Endothelial cell of umbilical vein (primary cell): ENCODE data around the gene ARHGEF28. TPM values are rescaled to one million over a fixed set of nuclear protein-coding genes. Genes with fewer than 3 reads are reported as not detected.

Experiments
- BruUV-seq: library from RNA; stranded (reverse); fragments of 400-500 nt; replicated peaks from 2 replicates; lab custom pipeline; 2021; lab: Mats Ljungman, UMichigan
- CTCF ChIA-PET: fragments of 300-600, 350-600 bp; sonication (Branson Sonifier 250); formaldehyde crosslinking; loops from one replicate; lab custom pipeline; 2021; ENCODE audit warnings: antibody characterized with exemption, inconsistent platforms; lab: Charles Lee
- POLR2A ChIA-PET: fragments of 300-600, 350-600 bp; sonication (Branson Sonifier 250); formaldehyde crosslinking; loops from one replicate; lab custom pipeline; 2021; ENCODE audit warnings: antibody characterized with exemption, inconsistent platforms; lab: Charles Lee
- DNase-seq: peaks from one replicate; pipeline ENCODE4 v3.0.0-alpha.2; 2011; ENCODE audit warnings: low read depth, low spot score
- FAIRE-seq: peaks from 2 replicates; lab custom pipeline; 2011; peaks lifted over from hg19 to GRCh38; lab: Jason Lieb, UNC
- H2AFZ ChIP-seq: 2 replicates; pipeline ENCODE4 v1.6.0; 2012; ENCODE audit warnings: low read depth, low read length, control low read depth, inconsistent platforms
- H3K27ac ChIP-seq: 2 replicates; pipeline ENCODE4 v1.5.1; 2011; ENCODE audit warnings: low read depth, mild to moderate bottlenecking, control low read depth, low read length, moderate library complexity; ENCODE audit not compliant: insufficient read depth
- H3K27me3 ChIP-seq, 2 experiments: 2 replicates each; pipeline versions ENCODE4 v1.6.0 to v1.6.1; 2011; ENCODE audit warnings: low read length in 2 of 2, mixed read lengths in 1 of 2; ENCODE audit not compliant: control insufficient read depth in 2 of 2, insufficient read depth in 2 of 2
- H3K36me3 ChIP-seq, 2 experiments: 2 replicates in 1 of 2; 3 replicates in 1 of 2; pipeline ENCODE4 v1.5.1; 2011; ENCODE audit warnings: low read length in 2 of 2, mild to moderate bottlenecking in 1 of 2, moderate library complexity in 1 of 2; ENCODE audit not compliant: control insufficient read depth in 2 of 2, insufficient read depth in 2 of 2; ENCODE audit errors: extremely low read depth in 1 of 2
- H3K4me1 ChIP-seq: 3 replicates; pipeline ENCODE4 v1.5.1; 2011; ENCODE audit warnings: mild to moderate bottlenecking, low read length; ENCODE audit not compliant: control insufficient read depth, insufficient read depth; ENCODE audit errors: extremely low read depth
- H3K4me2 ChIP-seq: 2 replicates; pipeline ENCODE4 v1.6.1; 2011; ENCODE audit warnings: low read length, control low read depth, mixed read lengths; ENCODE audit not compliant: insufficient read depth
- H3K4me3 ChIP-seq, 3 experiments: fragments of 200-600 bp in 1 of 3; sonication (generic), shearing (Covaris generic) in 1 of 3; replicated peaks in 1 of 3; 2 replicates each; pipeline ENCODE4 v1.5.1; 2011 to 2016; ENCODE audit warnings: control low read depth in 3 of 3, low read length in 3 of 3, mild to moderate bottlenecking in 2 of 3, inconsistent platforms in 1 of 3, low read depth in 1 of 3, moderate library complexity in 1 of 3; ENCODE audit not compliant: insufficient read depth in 1 of 3
- H3K79me2 ChIP-seq: 2 replicates; pipeline ENCODE4 v1.6.0; 2012; ENCODE audit warnings: low read length, inconsistent platforms; ENCODE audit not compliant: control insufficient read depth, insufficient read depth
- H3K9ac ChIP-seq: replicated peaks from 2 replicates; pipeline ENCODE3; 2011; ENCODE audit warnings: low read length, control low read depth; ENCODE audit not compliant: insufficient read depth; ENCODE audit errors: extremely low read depth
- H3K9me1 ChIP-seq: replicated peaks from 3 replicates; pipeline ENCODE4 v1.6.0; 2011; ENCODE audit warnings: mild to moderate bottlenecking, low read length; ENCODE audit not compliant: control insufficient read depth, insufficient read depth; ENCODE audit errors: extremely low read depth
- H3K9me3 ChIP-seq: replicated peaks from 2 replicates; pipeline ENCODE4 v1.5.1; 2012; ENCODE audit warnings: low read length, inconsistent platforms; ENCODE audit not compliant: control insufficient read depth, insufficient read depth
- H4K20me1 ChIP-seq: replicated peaks from 2 replicates; pipeline ENCODE3; 2011; ENCODE audit warnings: mild to moderate bottlenecking, low read length; ENCODE audit not compliant: control insufficient read depth, insufficient read depth; ENCODE audit errors: extremely low read depth
- CTCF ChIP-seq, 2 donors: IDR thresholded peaks; 1 replicate in 1 of 2; 2 replicates in 1 of 2; pipeline ENCODE4 v1.5.1; 2011; ENCODE audit warnings: low read length in 2 of 2, mild to moderate bottlenecking in 2 of 2, moderate library complexity in 2 of 2, control low read depth in 1 of 2, inconsistent platforms in 1 of 2, low read depth in 1 of 2; ENCODE audit not compliant: insufficient read depth in 1 of 2; ENCODE audit errors: extremely low read depth in 1 of 2
- EZH2 ChIP-seq: IDR thresholded peaks from 2 replicates; pipeline ENCODE4 v1.6.1; 2012; ENCODE audit warnings: borderline replicate concordance, low read depth, mild to moderate bottlenecking, moderate library complexity, low read length, inconsistent platforms; ENCODE audit not compliant: severe bottlenecking
- FOS ChIP-seq: IDR thresholded peaks from 2 replicates; pipeline ENCODE4 v1.6.1; 2011; ENCODE audit warnings: mild to moderate bottlenecking, low read length, moderate library complexity, borderline replicate concordance; ENCODE audit not compliant: insufficient read depth
- GATA2 ChIP-seq: IDR thresholded peaks from 2 replicates; pipeline ENCODE4 v1.7.0; 2011; ENCODE audit warnings: low read depth, mild to moderate bottlenecking, moderate library complexity, mixed read lengths, low read length; ENCODE audit not compliant: insufficient read length, insufficient read depth
- JUN ChIP-seq: IDR thresholded peaks from 2 replicates; pipeline ENCODE4 v1.6.1; 2011; ENCODE audit warnings: borderline replicate concordance, low read depth; ENCODE audit not compliant: insufficient read length, insufficient read depth
- MYC ChIP-seq: IDR thresholded peaks from one replicate; pipeline ENCODE4 v1.6.1; 2011; ENCODE audit warnings: mild to moderate bottlenecking, low read depth, low read length
- POLR2AphosphoS5 ChIP-seq: IDR thresholded peaks from 2 replicates; pipeline ENCODE4 v1.6.1; 2012; ENCODE audit warnings: low read depth, mild to moderate bottlenecking, control low read depth, low read length, moderate library complexity; ENCODE audit not compliant: insufficient read depth
- dilution Hi-C: fragments of 300-500 bp; cut with MboI; formaldehyde crosslinking; loops from one replicate; pipeline ENCODE4 v1.15.0; 2019; ENCODE audit warnings: low sequenced_read_pairs; ENCODE audit not compliant: extremely low pct_ligation_motif_present
- intact Hi-C: fragments of 100-400 bp; cut with micrococcal nuclease; formaldehyde crosslinking; loops from one replicate; pipeline ENCODE4 v1.10.0; 2022
- polyA plus RNA-seq, 4 experiments: library from polyadenylated mRNA; depleted of rRNA in 3 of 4; stranded (reverse) in 3 of 4; unstranded in 1 of 4; fragments of >200 nt; gene quantifications; 2 replicates each; pipeline versions ENCODE4 v1.2.1 to v1.2.3, GENCODE V29; 2011 to 2012; ENCODE audit warnings: missing spikeins in 1 of 4
- total RNA-seq: library from RNA; stranded (reverse); gene quantifications from 2 replicates; pipeline ENCODE4 v1.2.3, GENCODE V29; 2021
- TF ChIP-seq, protein P1 (sequence below): IDR thresholded peaks from 2 replicates; pipeline ENCODE4 v1.6.1; 2011; ENCODE audit not compliant: insufficient read depth, insufficient read length

Gene ARHGEF28
- total and polyA plus RNA-seq, 2 donors (not counting 3 experiments of a cell fraction or from before 2014, with no cell fraction given), result 29.5 to 108 TPM

GRCh38 chr5:73896668-73897067 lies 270.7 kb downstream of the ARHGEF28 start:
- no TSS peak for BruUV-seq
- POLR2A ChIA-PET, result no interaction called here
- Histone ChIP-seq H3K27me3 (no peaks in the 10 kb centered on the region), H3K4me2 (no peak overlapping the region), H3K4me1 (no peaks in the 10 kb centered on the region), H3K9me3 (no peaks in the 10 kb centered on the region), H2AFZ (no peak overlapping the region), H3K27ac (no peak overlapping the region), H3K4me3 (no peak overlapping the region), H3K9ac (no peak overlapping the region), H3K9me1 (no peaks in the 10 kb centered on the region), H3K36me3 (peaks cover 22 to 52% of the 10 kb centered on the region in 2 experiments), H3K79me2 (no peaks in the 10 kb centered on the region), H4K20me1 (no peaks in the 10 kb centered on the region)
- FAIRE-seq, result no peak
- TF ChIP-seq CTCF (IDR thresholded peaks at IDR 0.05; ENCODE audit: extremely low read depth in 1 of 2, insufficient read depth in 1 of 2, low read depth in 1 of 2, low read length in 2 of 2), result no peak
- TF ChIP-seq MYC, result no peak
- TF ChIP-seq EZH2, result no peak
- no peak for TF ChIP-seq POLR2AphosphoS5
- TF ChIP-seq GATA2, result no peak
- TF ChIP-seq FOS, result no peak
- DNase-seq, result no peak
- intact Hi-C loops, result no loop called here
- CTCF ChIA-PET, result no interaction called here
- dilution Hi-C loops, result no loop called here

GRCh38 chr5:73897893-73898292 lies 271.9 kb downstream of the ARHGEF28 start:
- H3K27ac ChIP-seq, result no peak overlapping the region
- intact Hi-C loops (no loop called here), dilution Hi-C loops (no loop called here)
- no peaks in the 10 kb centered on the region for H3K9me1 ChIP-seq
- no peaks in the 10 kb centered on the region for H3K9me3 ChIP-seq
- no peaks in the 10 kb centered on the region for H3K4me1 ChIP-seq
- no peaks in the 10 kb centered on the region for H3K27me3 ChIP-seq
- no peaks in the 10 kb centered on the region for H3K79me2 ChIP-seq
- no peak overlapping the region for H3K9ac ChIP-seq
- H2AFZ ChIP-seq, result no peak overlapping the region
- no peaks in the 10 kb centered on the region for H4K20me1 ChIP-seq
- peaks cover 16 to 49% of the 10 kb centered on the region in 2 experiments for H3K36me3 ChIP-seq
- TF ChIP-seq, protein P1, sequence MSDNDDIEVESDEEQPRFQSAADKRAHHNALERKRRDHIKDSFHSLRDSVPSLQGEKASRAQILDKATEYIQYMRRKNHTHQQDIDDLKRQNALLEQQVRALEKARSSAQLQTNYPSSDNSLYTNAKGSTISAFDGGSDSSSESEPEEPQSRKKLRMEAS, result no peak
- TF ChIP-seq JUN (no peak), GATA2 (no peak)
- ChIA-PET CTCF (no interaction called here), POLR2A (no interaction called here)
- no peak overlapping the region for H3K4me3 ChIP-seq
- no TSS peak for BruUV-seq
- FAIRE-seq (no peak), DNase-seq (no peak)
- H3K4me2 ChIP-seq, result no peak overlapping the region
